Ectodermal cell (in vitro differentiated cells): ENCODE data around the gene CHKA.

Experiments
- H3K27ac ChIP-seq: 2 replicates; pipeline ENCODE4 v1.7.0; 2013; ENCODE audit warnings: mild to moderate bottlenecking, low read depth, low read length; ENCODE audit not compliant: insufficient read depth, poor library complexity, severe bottlenecking
- H3K27me3 ChIP-seq: 2 replicates; pipeline ENCODE4 v1.7.0; 2013; ENCODE audit warnings: mild to moderate bottlenecking, low read length; ENCODE audit not compliant: insufficient read depth, control insufficient read depth, poor library complexity, severe bottlenecking
- H3K36me3 ChIP-seq: one replicate; pipeline ENCODE4 v1.7.0; 2013; ENCODE audit warnings: low read length; ENCODE audit not compliant: control insufficient read depth, insufficient read depth
- H3K4me1 ChIP-seq: one replicate; pipeline ENCODE4 v1.7.0; 2013; ENCODE audit warnings: low read length; ENCODE audit not compliant: control insufficient read depth, insufficient read depth
- H3K4me3 ChIP-seq: 2 replicates; pipeline ENCODE4 v1.7.0; 2013; ENCODE audit warnings: low read depth, low read length, control low read depth; ENCODE audit not compliant: insufficient read depth
- H3K9me3 ChIP-seq: 2 replicates; pipeline ENCODE4 v1.7.0; 2013; ENCODE audit warnings: mild to moderate bottlenecking, low read length, moderate library complexity; ENCODE audit not compliant: control insufficient read depth
- WGBS, 2 experiments: methylation state at CpG; one replicate each; pipeline ENCODE4 v1.1.7; 2013; ENCODE audit warnings: missing lambda C conversion rate in 2 of 2; 5-methylcytosine and 5-hydroxymethylcytosine counted together

CHKA gene

GRCh38 chr11:68031144-68031464 is 90.1 kb downstream of the CHKA start:
- Histone ChIP-seq H3K27me3 (no peaks in the 10 kb centered on the region), H3K36me3 (peaks cover 21% of the 10 kb centered on the region), H3K27ac (peak overlapping the region; percentile 8), H3K4me3 (peak overlapping the region; percentile 99), H3K4me1 (peaks cover 23% of the 10 kb centered on the region), H3K9me3 (no peaks in the 10 kb centered on the region)
- 27 to 30% methylated on average over 10 of the region's 10 CpGs for WGBS, 2 experiments

GRCh38 chr11:68030318-68031143 is 90.7 kb downstream of the CHKA start, which contains the start of gene NDUFS8:
Gene NDUFS8, plus strand, starts transcription at chr11:68030681. Its CDS starts 1,471 bp downstream, at chr11:68032152.
- H3K27me3 ChIP-seq, result no peaks in the 10 kb centered on the region
- H3K9me3 ChIP-seq, result no peaks in the 10 kb centered on the region
- H3K36me3 ChIP-seq, result peaks cover 21% of the 10 kb centered on the region
- H3K4me1 ChIP-seq, result peaks cover 23% of the 10 kb centered on the region
- peak within 1 kb of the TSS; percentile 8 for H3K27ac ChIP-seq
- peak within 1 kb of the TSS; percentile 99 for H3K4me3 ChIP-seq
- 0 to 1% methylated on average over 56 of the region's 56 CpGs for WGBS, 2 experiments

- Histone ChIP-seq H3K4me3 (no peak overlapping the region), H3K27ac (no peak overlapping the region), H3K4me1 (peaks cover 23% of the 10 kb centered on the region), H3K36me3 (peaks cover 16% of the 10 kb centered on the region), H3K9me3 (no peaks in the 10 kb centered on the region), H3K27me3 (no peaks in the 10 kb centered on the region)
- WGBS, 2 experiments, result 91 to 95% methylated on average over 12 of the region's 12 CpGs
These were observed 92.2 kb downstream of the CHKA start for GRCh38 chr11:68028802-68029545.

GRCh38 chr11:68027667-68028066 is 93.5 kb downstream of the CHKA start:
- no peak overlapping the region for H3K27ac ChIP-seq
- 94% methylated on average over 21 of the region's 21 CpGs for WGBS, 2 experiments

GRCh38 chr11:68026391-68027105 is 94.6 kb downstream of the CHKA start:
- Histone ChIP-seq H3K27me3 (no peaks in the 10 kb centered on the region), H3K4me3 (no peak overlapping the region), H3K9me3 (no peaks in the 10 kb centered on the region), H3K4me1 (peaks cover 17% of the 10 kb centered on the region), H3K27ac (no peak overlapping the region), H3K36me3 (no peaks in the 10 kb centered on the region)
- WGBS, 2 experiments, result 93 to 94% methylated on average over 18 of the region's 18 CpGs

More at GRCh38 chr11:68027667-68028066, 93.5 kb downstream of the CHKA start:
- Histone ChIP-seq H3K4me1 (peaks cover 23% of the 10 kb centered on the region), H3K9me3 (no peaks in the 10 kb centered on the region), H3K27me3 (no peaks in the 10 kb centered on the region), H3K4me3 (no peak overlapping the region), H3K36me3 (peaks cover 3% of the 10 kb centered on the region)

- Histone ChIP-seq H3K36me3 (no peaks in the 10 kb centered on the region), H3K9me3 (no peaks in the 10 kb centered on the region), H3K4me1 (peaks cover 25% of the 10 kb centered on the region), H3K27ac (no peak overlapping the region), H3K27me3 (no peaks in the 10 kb centered on the region), H3K4me3 (no peak overlapping the region)
- 82 to 89% methylated on average over 5 of the region's 5 CpGs for WGBS, 2 experiments
These were observed 96.1 kb downstream of the CHKA start for GRCh38 chr11:68025047-68025446.

GRCh38 chr11:68024508-68024907 is 96.7 kb downstream of the CHKA start:
- H3K4me3 ChIP-seq, result no peak overlapping the region
- no peaks in the 10 kb centered on the region for H3K27me3 ChIP-seq
- peaks cover 24% of the 10 kb centered on the region for H3K4me1 ChIP-seq
- no peak overlapping the region for H3K27ac ChIP-seq
- H3K9me3 ChIP-seq, result no peaks in the 10 kb centered on the region
- whole genome bisulfite sequencing, 2 experiments, result 94 to 95% methylated on average over 5 of the region's 5 CpGs
- no peaks in the 10 kb centered on the region for H3K36me3 ChIP-seq

GRCh38 chr11:68022531-68022930 is 98.7 kb downstream of the CHKA start:
- no peaks in the 10 kb centered on the region for H3K27me3 ChIP-seq
- H3K36me3 ChIP-seq, result no peaks in the 10 kb centered on the region
- H3K9me3 ChIP-seq, result no peaks in the 10 kb centered on the region
- H3K4me3 ChIP-seq, result no peak overlapping the region
- no peak overlapping the region for H3K27ac ChIP-seq
- 89 to 91% methylated on average over 13 of the region's 13 CpGs for WGBS, 2 experiments
- peaks cover 13% of the 10 kb centered on the region for H3K4me1 ChIP-seq

GRCh38 chr11:68021167-68021787 is 99.9 kb downstream of the CHKA start:
- no peaks in the 10 kb centered on the region for H3K9me3 ChIP-seq
- H3K4me1 ChIP-seq, result peaks cover 13% of the 10 kb centered on the region
- WGBS, 2 experiments, result 72 to 73% methylated on average over 27 of the region's 27 CpGs
- H3K36me3 ChIP-seq, result no peaks in the 10 kb centered on the region
- no peaks in the 10 kb centered on the region for H3K27me3 ChIP-seq
- no peak overlapping the region for H3K4me3 ChIP-seq
- no peak overlapping the region for H3K27ac ChIP-seq
